GM19467 (cell line): Measurements from ENCODE around the gene FLNB.
A peak's percentile ranks its signal among the peaks of the same experiment; 100 is the strongest.

Source experiments
- ATAC-seq: cut with Tn5 transposase; IDR thresholded peaks from one replicate; pipeline ENCODE4 v1.9.1; 2021; ENCODE audit warnings: mild to moderate bottlenecking, moderate library complexity; ENCODE audit not compliant: unreplicated experiment

Gene FLNB

GRCh38 chr3:58072763-58073130, 64.5 kb downstream of the FLNB start:
- ATAC-seq = no peak

- no peak for ATAC-seq
Measured at GRCh38 chr3:58073301-58074108, 65.3 kb downstream of the FLNB start.

GRCh38 chr3:58074116-58074715, 66.0 kb downstream of the FLNB start:
- no peak for ATAC-seq

GRCh38 chr3:58074997-58075396, 66.8 kb downstream of the FLNB start:
- ATAC-seq = no peak

- ATAC-seq = no peak
Measured at GRCh38 chr3:58077596-58078285, 69.5 kb downstream of the FLNB start.

- no peak for ATAC-seq
Measured at GRCh38 chr3:58078610-58079009, 70.4 kb downstream of the FLNB start.

GRCh38 chr3:58079773-58080172, 71.6 kb downstream of the FLNB start:
- no peak for ATAC-seq

GRCh38 chr3:58082047-58082446, 73.8 kb downstream of the FLNB start:
- no peak for ATAC-seq

- ATAC-seq = no peak
Measured at GRCh38 chr3:58084166-58084565, 75.9 kb downstream of the FLNB start.

GRCh38 chr3:58084788-58085543, 76.7 kb downstream of the FLNB start:
- ATAC-seq = peak; percentile 76

- no peak for ATAC-seq
Measured at GRCh38 chr3:58085616-58086015, 77.4 kb downstream of the FLNB start.

- ATAC-seq = no peak
Measured at GRCh38 chr3:58088501-58088900, 80.3 kb downstream of the FLNB start.

GRCh38 chr3:58090351-58090750, 82.1 kb downstream of the FLNB start:
- no peak for ATAC-seq

GRCh38 chr3:58092521-58092920, 84.3 kb downstream of the FLNB start:
- no peak for ATAC-seq

- ATAC-seq = no peak
Measured at GRCh38 chr3:58093574-58094195, 85.5 kb downstream of the FLNB start.

GRCh38 chr3:58094657-58095056, 86.4 kb downstream of the FLNB start:
- no peak for ATAC-seq

- ATAC-seq = no peak
Measured at GRCh38 chr3:58095603-58096138, 87.4 kb downstream of the FLNB start.

GRCh38 chr3:58098531-58098930, 90.3 kb downstream of the FLNB start:
- ATAC-seq = no peak

GRCh38 chr3:58099865-58100264, 91.6 kb downstream of the FLNB start:
- ATAC-seq = no peak

GRCh38 chr3:58101499-58102389, 93.5 kb downstream of the FLNB start:
- no peak for ATAC-seq
